WTC11 (cell line): ENCODE measurements around the gene ELMO1. TPM values are rescaled to one million over a fixed set of nuclear protein-coding genes. Genes with fewer than 3 reads are reported as not detected.

Experiments
- ATAC-seq: fragments of 200-7000 bp; cut with Tn5 transposase; 2 replicates; pipeline ENCODE4 v1.10.0; 2021; ENCODE audit warnings: mild to moderate bottlenecking, moderate library complexity
- CTCF ChIA-PET: fragments of 300-600 bp; sonication (Branson Sonifier 250); formaldehyde crosslinking; loops from one replicate; lab custom pipeline; 2021; ENCODE audit warnings: antibody characterized with exemption; lab: Charles Lee
- POLR2A ChIA-PET: fragments of 350-600 bp; sonication (Branson Sonifier 250); formaldehyde crosslinking; loops from one replicate; lab custom pipeline; 2021; ENCODE audit warnings: antibody characterized with exemption; lab: Charles Lee
- DNase-seq: peaks from one replicate; pipeline ENCODE4 v3.0.0; 2021; ENCODE audit warnings: low spot score
- H3K27ac Mint-ChIP-seq: 2 replicates; pipeline ENCODE4 v1.8.0; 2021; ENCODE audit warnings: mixed read lengths
- H3K27me3 Mint-ChIP-seq: 2 replicates; pipeline ENCODE4 v1.8.0; 2021; ENCODE audit warnings: low read depth, mild to moderate bottlenecking, moderate library complexity, mixed read lengths
- H3K36me3 Mint-ChIP-seq: 2 replicates; pipeline ENCODE4 v1.8.0; 2021; ENCODE audit warnings: mixed read lengths
- H3K4me1 Mint-ChIP-seq: 2 replicates; pipeline ENCODE4 v1.8.0; 2022; ENCODE audit warnings: mixed read lengths
- H3K4me3 Mint-ChIP-seq: 2 replicates; pipeline ENCODE4 v1.8.0; 2021; ENCODE audit warnings: mild to moderate bottlenecking, moderate library complexity, mixed read lengths
- H3K9me3 Mint-ChIP-seq: 2 replicates; pipeline ENCODE4 v1.8.0; 2021; ENCODE audit warnings: mixed read lengths
- AFF4 ChIP-seq: sonication (generic); formaldehyde crosslinking; IDR thresholded peaks from 2 replicates; pipeline ENCODE4 v1.8.1; 2023; ENCODE audit warnings: mild to moderate bottlenecking, missing genetic modification reagents, borderline replicate concordance
- ATF2 ChIP-seq: sonication (generic); formaldehyde crosslinking; IDR thresholded peaks from 2 replicates; pipeline ENCODE4 v1.8.1; 2022; ENCODE audit warnings: low read depth, missing genetic modification reagents, borderline replicate concordance
- CBFB ChIP-seq: sonication (generic); formaldehyde crosslinking; IDR thresholded peaks from 2 replicates; pipeline ENCODE4 v1.8.1; 2022; ENCODE audit warnings: mild to moderate bottlenecking, low read depth, missing genetic modification reagents
- CREB1 ChIP-seq: sonication (generic); formaldehyde crosslinking; IDR thresholded peaks from 2 replicates; pipeline ENCODE4 v1.8.0; 2023; ENCODE audit warnings: mild to moderate bottlenecking, missing genetic modification reagents
- CREM ChIP-seq: sonication (generic); formaldehyde crosslinking; IDR thresholded peaks from 2 replicates; pipeline ENCODE4 v1.8.1; 2022; ENCODE audit warnings: mild to moderate bottlenecking, missing genetic modification reagents, moderate library complexity
- FOXK1 ChIP-seq: sonication (generic); formaldehyde crosslinking; IDR thresholded peaks from 2 replicates; pipeline ENCODE4 v1.8.0; 2022; ENCODE audit warnings: mild to moderate bottlenecking, moderate library complexity, missing genetic modification reagents
- GRHL2 ChIP-seq: fragments of 250-450 bp; sonication (Bioruptor Pico); IDR thresholded peaks from 2 replicates; pipeline ENCODE4 v1.8.0; 2022; ENCODE audit warnings: mild to moderate bottlenecking, moderate library complexity; ENCODE audit not compliant: insufficient replicate concordance, severe bottlenecking
- HMGA2 ChIP-seq: fragments of 250-450 bp; sonication (Bioruptor Pico); IDR thresholded peaks from 2 replicates; pipeline ENCODE4 v1.4.0; 2021; ENCODE audit warnings: mild to moderate bottlenecking, moderate library complexity
- IRF1 ChIP-seq: sonication (generic); formaldehyde crosslinking; IDR thresholded peaks from 2 replicates; pipeline ENCODE4 v1.8.0; 2023; ENCODE audit warnings: missing genetic modification reagents
- JAZF1 ChIP-seq: fragments of 250-450 bp; sonication (Bioruptor Pico); IDR thresholded peaks from 2 replicates; pipeline ENCODE4 v1.9.0; 2021; ENCODE audit warnings: moderate library complexity, mild to moderate bottlenecking, inconsistent platforms
- NR1H2 ChIP-seq: sonication (generic); formaldehyde crosslinking; IDR thresholded peaks from 2 replicates; pipeline ENCODE4 v1.9.0; 2021; ENCODE audit warnings: mild to moderate bottlenecking, moderate library complexity, missing genetic modification reagents
- SMAD3 ChIP-seq: sonication (generic); formaldehyde crosslinking; IDR thresholded peaks from 2 replicates; pipeline ENCODE4 v1.8.0; 2022; ENCODE audit warnings: missing genetic modification reagents, mild to moderate bottlenecking, borderline replicate concordance
- SMAD4 ChIP-seq: sonication (generic); formaldehyde crosslinking; IDR thresholded peaks from 2 replicates; pipeline ENCODE4 v1.8.0; 2022; ENCODE audit warnings: mild to moderate bottlenecking, missing genetic modification reagents
- SP1 ChIP-seq: sonication (generic); formaldehyde crosslinking; conservative IDR thresholded peaks from 2 replicates; pipeline ENCODE4 v1.8.1; 2022; ENCODE audit warnings: missing genetic modification reagents
- TP53 ChIP-seq: sonication (generic); formaldehyde crosslinking; IDR thresholded peaks from 2 replicates; pipeline ENCODE4 v1.8.1; 2023; ENCODE audit warnings: mild to moderate bottlenecking, missing genetic modification reagents
- ZBTB43 ChIP-seq: sonication (generic); formaldehyde crosslinking; IDR thresholded peaks from 2 replicates; pipeline ENCODE4 v1.8.1; 2023; ENCODE audit warnings: mild to moderate bottlenecking, missing genetic modification reagents
- ZNF219 ChIP-seq: sonication (generic); formaldehyde crosslinking; IDR thresholded peaks from 2 replicates; pipeline ENCODE4 v1.8.0; 2023; ENCODE audit warnings: missing genetic modification reagents, mild to moderate bottlenecking, borderline replicate concordance
- ZNF317 ChIP-seq: sonication (generic); formaldehyde crosslinking; IDR thresholded peaks from 2 replicates; pipeline ENCODE4 v1.8.1; 2023; ENCODE audit warnings: low read depth, mild to moderate bottlenecking, moderate library complexity, missing genetic modification reagents, borderline replicate concordance
- ZNF396 ChIP-seq: fragments of 250-450 bp; sonication (Bioruptor Pico); IDR thresholded peaks from 2 replicates; pipeline ENCODE4 v1.8.0; 2021; ENCODE audit warnings: mild to moderate bottlenecking, moderate library complexity, borderline replicate concordance
- ZNF416 ChIP-seq: fragments of 250-450 bp; sonication (Bioruptor Pico); IDR thresholded peaks from 2 replicates; pipeline ENCODE4 v1.9.0; 2021; ENCODE audit warnings: mild to moderate bottlenecking, inconsistent platforms
- ZNF423 ChIP-seq: fragments of 250-450 bp; sonication (Bioruptor Pico); IDR thresholded peaks from 2 replicates; pipeline ENCODE4 v2.1.2; 2022; ENCODE audit warnings: mild to moderate bottlenecking, moderate library complexity
- ZNF671 ChIP-seq: fragments of 250-450 bp; sonication (Bioruptor Pico); IDR thresholded peaks from 2 replicates; pipeline ENCODE4 v1.8.0; 2021; ENCODE audit warnings: mild to moderate bottlenecking
- total RNA-seq: library from RNA; stranded (reverse); gene quantifications from 3 replicates; pipeline ENCODE4 v1.2.3, GENCODE V29; 2021
- TF ChIP-seq, protein P1 (sequence below): sonication (generic); formaldehyde crosslinking; IDR thresholded peaks from 2 replicates; pipeline ENCODE4 v1.8.1; 2023; ENCODE audit warnings: mild to moderate bottlenecking, missing genetic modification reagents, moderate library complexity
- TF ChIP-seq, protein P2 (sequence below): sonication (generic); formaldehyde crosslinking; IDR thresholded peaks from 2 replicates; pipeline ENCODE4 v1.8.0; 2022; ENCODE audit warnings: mild to moderate bottlenecking, missing genetic modification reagents

Gene ELMO1
- total RNA-seq, 1 experiment from 2014 or later, result 19.4 TPM

DNA sequence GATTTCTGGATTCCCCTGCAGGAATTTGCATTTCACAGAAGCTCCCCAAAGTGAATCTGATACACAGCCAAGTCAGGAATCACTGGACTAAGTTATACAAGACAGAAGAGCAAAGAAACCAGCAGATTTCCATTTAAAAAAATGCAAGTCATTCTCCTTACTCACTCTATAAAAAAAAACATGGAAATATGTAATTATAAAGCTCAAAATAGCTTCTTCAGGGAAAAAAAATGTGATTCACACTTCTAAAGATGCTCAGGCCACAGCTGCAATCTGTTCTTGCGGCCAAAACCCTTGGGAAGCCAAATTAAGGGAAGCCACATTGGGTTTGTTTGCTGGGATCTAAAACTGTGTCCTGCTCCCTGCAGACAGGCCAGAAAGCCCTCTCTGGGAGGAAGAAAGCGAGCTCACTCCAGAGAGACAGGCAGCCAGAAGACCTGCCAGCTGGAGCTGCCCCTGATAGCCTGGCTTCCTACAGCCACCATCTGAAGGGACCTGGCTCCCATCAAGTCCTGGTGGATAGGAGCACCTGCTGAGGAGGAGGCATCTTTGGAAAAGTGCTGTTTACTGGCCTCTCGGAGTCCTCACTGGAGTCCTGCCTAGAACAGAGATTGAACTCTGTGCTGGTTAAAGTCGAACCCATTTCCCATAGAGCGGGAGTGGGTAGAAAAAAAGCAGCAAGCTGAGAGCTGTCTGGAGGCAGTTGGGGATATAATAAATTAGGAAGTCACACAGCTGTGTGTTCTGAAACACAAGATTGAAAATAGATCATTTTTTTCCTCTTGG lies 365.2 kb downstream of the ELMO1 start (continued):
- TF ChIP-seq AFF4 (CRISPR knock-in tag), result no peak
- no peak for TF ChIP-seq FOXK1 (CRISPR knock-in tag)
- no peak for TF ChIP-seq NR1H2 (CRISPR knock-in tag)
- TF ChIP-seq TP53, result no peak
- no peak for TF ChIP-seq CREM (CRISPR knock-in tag)
- no peak for TF ChIP-seq SMAD3 (CRISPR knock-in tag)
- TF ChIP-seq, all 79 proteins: peak for 0

GRCh38 chr7:37081436-37081835 lies 367.2 kb downstream of the ELMO1 start:
- Mint-ChIP-seq H3K9me3 (no peaks in the 10 kb centered on the region), H3K27me3 (no peaks in the 10 kb centered on the region), H3K4me1 (peaks cover 10% of the 10 kb centered on the region), H3K4me3 (no peak overlapping the region), H3K27ac (no peak overlapping the region), H3K36me3 (no peaks in the 10 kb centered on the region)
- POLR2A ChIA-PET, result no interaction called here
- DNase-seq (no peak), ATAC-seq (no peak)
- TF ChIP-seq ZNF423 (no peak), ZNF219 (CRISPR knock-in tag) (no peak), ATF2 (no peak), ZNF317 (CRISPR knock-in tag) (no peak), ZNF416 (CRISPR knock-in tag) (no peak), JAZF1 (CRISPR knock-in tag) (no peak), ZBTB43 (CRISPR knock-in tag) (no peak), HMGA2 (CRISPR knock-in tag) (no peak), IRF1 (no peak), CBFB (CRISPR knock-in tag) (no peak), ZNF671 (no peak), SP1 (CRISPR knock-in tag) (no peak), GRHL2 (CRISPR knock-in tag) (no peak), ZNF396 (CRISPR knock-in tag) (no peak), SMAD4 (CRISPR knock-in tag) (no peak), CREB1 (CRISPR knock-in tag) (no peak)
- TF ChIP-seq, protein P1, sequence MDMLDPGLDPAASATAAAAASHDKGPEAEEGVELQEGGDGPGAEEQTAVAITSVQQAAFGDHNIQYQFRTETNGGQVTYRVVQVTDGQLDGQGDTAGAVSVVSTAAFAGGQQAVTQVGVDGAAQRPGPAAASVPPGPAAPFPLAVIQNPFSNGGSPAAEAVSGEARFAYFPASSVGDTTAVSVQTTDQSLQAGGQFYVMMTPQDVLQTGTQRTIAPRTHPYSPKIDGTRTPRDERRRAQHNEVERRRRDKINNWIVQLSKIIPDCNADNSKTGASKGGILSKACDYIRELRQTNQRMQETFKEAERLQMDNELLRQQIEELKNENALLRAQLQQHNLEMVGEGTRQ, result no peak
- TF ChIP-seq, protein P2, sequence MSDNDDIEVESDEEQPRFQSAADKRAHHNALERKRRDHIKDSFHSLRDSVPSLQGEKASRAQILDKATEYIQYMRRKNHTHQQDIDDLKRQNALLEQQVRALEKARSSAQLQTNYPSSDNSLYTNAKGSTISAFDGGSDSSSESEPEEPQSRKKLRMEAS, result no peak
- CTCF ChIA-PET, result no interaction called here
